ENCODE measurements around the gene SSC5D.

SSC5D gene

GRCh38 chr19:55481148-55481793 lies 7.0 kb upstream of the SSC5D start:
- Histone ChIP-seq H3K27ac (no peak overlapping the region), H3K4me3 (no peak overlapping the region)
- TF ChIP-seq CTCF (IDR thresholded peaks at IDR 0.05): no peak
- DNase-seq (ENCODE audit: low spot score): no peak

- no peak for DNase-seq (ENCODE audit: low spot score)
- H3K4me3 ChIP-seq: no peak overlapping the region
- H3K27ac ChIP-seq: no peak overlapping the region
- no peak for TF ChIP-seq CTCF (IDR thresholded peaks at IDR 0.05)
These were observed 6.5 kb upstream of the SSC5D start for GRCh38 chr19:55481794-55482155.

GRCh38 chr19:55482156-55482961 lies 5.9 kb upstream of the SSC5D start:
- no peak overlapping the region for H3K27ac ChIP-seq
- DNase-seq (ENCODE audit: low spot score): no peak
- H3K4me3 ChIP-seq: no peak overlapping the region
- TF ChIP-seq CTCF (IDR thresholded peaks at IDR 0.05): no peak

- no peak for TF ChIP-seq CTCF (IDR thresholded peaks at IDR 0.05)
- H3K27ac ChIP-seq: no peak overlapping the region
- no peak for DNase-seq (ENCODE audit: low spot score)
- H3K4me3 ChIP-seq: no peak overlapping the region
These were observed 5.1 kb upstream of the SSC5D start for GRCh38 chr19:55482967-55483705.

- peak overlapping the region; percentile 74 for H3K4me3 ChIP-seq
- no peak for TF ChIP-seq CTCF (IDR thresholded peaks at IDR 0.05)
- no peak for DNase-seq (ENCODE audit: low spot score)
- peak overlapping the region in 1 of 2 donors; percentile 93 for H3K27ac ChIP-seq
These were observed 4.3 kb upstream of the SSC5D start for GRCh38 chr19:55483706-55484592.

GRCh38 chr19:55484593-55485438 lies 3.4 kb upstream of the SSC5D start, which contains the start of gene NAT14:
NAT14 (plus strand) TSS chr19:55485188; CDS start chr19:55485709, 521 bp downstream.
- TF ChIP-seq CTCF (IDR thresholded peaks at IDR 0.05): no peak
- Histone ChIP-seq H3K27ac (peak within 1 kb of the TSS; percentile 77 to 93), H3K4me3 (peak within 1 kb of the TSS; percentile 74)
- no peak for DNase-seq (ENCODE audit: low spot score)

Measured in coronary artery (tissue), 2 donors.